Activated CD4-positive, alpha-beta T cell treated with anti-CD3 and anti-CD28 coated beads, Interleukin-2, amount 10 ng/mL, durations not matched to agents 7 days and 5 days (primary cell): ENCODE data around the gene GABPB2. TPM values are rescaled to one million over a fixed set of nuclear protein-coding genes. Genes with fewer than 3 reads are reported as not detected.
"Not testable (repeated sequence)": the region's sequence is repeated elsewhere in the genome, so short reads cannot be mapped to it uniquely, and the experiment has no call there.

Source experiments
- CTCF ChIA-PET: fragments of 350-600 bp; sonication (Branson Sonifier 250); formaldehyde crosslinking; loops from one replicate; lab custom pipeline; 2021; ENCODE audit warnings: antibody characterized with exemption; lab: Charles Lee
- POLR2A ChIA-PET: fragments of 350-600 bp; sonication (Branson Sonifier 250); formaldehyde crosslinking; loops from one replicate; lab custom pipeline; 2021; ENCODE audit warnings: antibody characterized with exemption; lab: Charles Lee
- DNase-seq: peaks from one replicate; pipeline ENCODE4 v3.0.0-alpha.2; 2020
- H3K27ac Mint-ChIP-seq: one replicate; pipeline ENCODE4 v1.8.0; 2021; ENCODE audit warnings: mild to moderate bottlenecking, moderate library complexity, mixed read lengths
- H3K27me3 Mint-ChIP-seq: one replicate; pipeline ENCODE4 v1.8.0; 2021; ENCODE audit warnings: mixed read lengths
- H3K36me3 Mint-ChIP-seq: one replicate; pipeline ENCODE4 v1.8.0; 2021; ENCODE audit warnings: low read depth, mixed read lengths
- H3K4me1 Mint-ChIP-seq: one replicate; pipeline ENCODE4 v1.8.0; 2021; ENCODE audit warnings: mixed read lengths
- H3K4me3 Mint-ChIP-seq: one replicate; pipeline ENCODE4 v1.8.0; 2021; ENCODE audit warnings: mild to moderate bottlenecking, moderate library complexity, mixed read lengths
- H3K9me3 Mint-ChIP-seq: one replicate; pipeline ENCODE4 v1.8.0; 2021; ENCODE audit warnings: mixed read lengths
- total RNA-seq, 2 experiments: library from RNA; stranded (reverse); gene quantifications; one replicate each; pipeline ENCODE4 v1.2.3, GENCODE V29; 2021

The GABPB2 gene
- total RNA-seq, 2 experiments from 2014 or later = 28.1 to 30.9 TPM

DNA sequence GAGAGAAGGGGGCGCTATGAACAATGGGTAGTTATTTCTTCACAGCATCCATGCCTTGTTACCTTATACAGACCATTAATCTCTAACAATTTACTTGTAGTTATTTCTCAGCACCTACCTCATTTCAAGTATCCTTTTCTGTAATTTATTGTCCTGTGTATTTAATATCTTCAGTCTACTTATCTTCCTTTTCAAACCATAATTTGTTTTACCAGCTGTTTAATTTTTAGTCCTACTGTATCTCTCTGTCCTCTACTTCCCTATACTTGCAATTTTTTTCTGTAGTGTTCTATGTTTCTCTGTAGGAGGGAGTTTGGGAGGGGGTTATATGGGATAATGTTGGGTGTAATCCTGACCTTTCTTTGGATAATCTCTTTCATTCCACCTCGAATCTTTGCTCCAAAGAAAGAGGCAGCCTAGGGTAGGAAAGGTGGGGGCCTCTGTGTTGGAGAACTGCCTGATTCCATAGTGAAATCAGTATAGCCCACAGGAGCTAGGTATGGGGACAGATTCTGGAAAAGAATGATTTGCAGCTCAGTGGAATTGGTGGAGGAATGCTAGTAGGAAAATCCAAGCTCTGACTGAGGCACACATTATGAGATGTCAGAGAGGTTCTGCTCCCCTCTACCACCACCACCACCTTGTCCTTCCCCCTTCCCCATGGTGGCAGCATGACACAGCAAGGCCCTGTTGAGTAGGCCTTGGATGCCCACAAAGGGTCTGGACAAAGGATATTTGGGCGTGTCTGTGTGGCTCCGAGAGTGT is 9.7 kb upstream of the GABPB2 start:
- peak overlapping the region; percentile 96 for H3K27ac Mint-ChIP-seq
- peak overlapping the region; percentile 99 for H3K4me3 Mint-ChIP-seq
- peaks cover 44% of the 10 kb centered on the region for H3K4me1 Mint-ChIP-seq
- DNase-seq = no peak
- POLR2A ChIA-PET = no interaction called here
- no peaks in the 10 kb centered on the region for H3K27me3 Mint-ChIP-seq
- CTCF ChIA-PET = interaction anchor here (0.6 to 2.9 kb wide), 5 partner anchors 9 to 39 kb away, joined by 3 to 15 read pairs (median 3); partner anchors contain the start of genes C1orf56 and GABPB2
- H3K36me3 Mint-ChIP-seq = peaks cover 33% of the 10 kb centered on the region
- H3K9me3 Mint-ChIP-seq = no peaks in the 10 kb centered on the region

DNA sequence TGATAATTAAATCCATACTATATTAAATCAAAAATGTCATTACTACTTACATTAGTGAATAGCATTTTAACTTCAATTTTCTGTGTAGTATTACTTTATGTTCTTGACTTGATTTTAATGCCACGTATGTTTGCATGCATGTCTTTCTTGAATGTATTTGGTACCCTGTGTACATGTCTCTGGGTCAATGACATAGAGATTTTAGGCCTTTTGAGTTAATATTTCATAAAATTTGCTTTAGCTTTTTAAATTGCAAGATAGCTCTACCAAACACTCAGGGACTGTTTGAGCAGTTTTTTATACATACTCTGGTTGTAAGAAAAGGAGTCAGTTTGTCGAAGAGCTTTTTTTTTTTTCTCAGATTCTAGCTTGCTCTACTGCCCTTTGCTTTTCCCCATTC is 8.9 kb upstream of the GABPB2 start:
- CTCF ChIA-PET = interaction anchor here (1.5 to 2.9 kb wide), 4 partner anchors 9 to 190 kb away, joined by 3 to 15 read pairs (median 10); partner anchors contain the start of gene GABPB2
- no peak for DNase-seq
- POLR2A ChIA-PET = no interaction called here
- no peaks in the 10 kb centered on the region for H3K27me3 Mint-ChIP-seq
- H3K9me3 Mint-ChIP-seq = no peaks in the 10 kb centered on the region
- H3K4me1 Mint-ChIP-seq = peaks cover 35% of the 10 kb centered on the region
- no peak overlapping the region for H3K27ac Mint-ChIP-seq
- peaks cover 27% of the 10 kb centered on the region for H3K36me3 Mint-ChIP-seq
- no peak overlapping the region for H3K4me3 Mint-ChIP-seq

DNA sequence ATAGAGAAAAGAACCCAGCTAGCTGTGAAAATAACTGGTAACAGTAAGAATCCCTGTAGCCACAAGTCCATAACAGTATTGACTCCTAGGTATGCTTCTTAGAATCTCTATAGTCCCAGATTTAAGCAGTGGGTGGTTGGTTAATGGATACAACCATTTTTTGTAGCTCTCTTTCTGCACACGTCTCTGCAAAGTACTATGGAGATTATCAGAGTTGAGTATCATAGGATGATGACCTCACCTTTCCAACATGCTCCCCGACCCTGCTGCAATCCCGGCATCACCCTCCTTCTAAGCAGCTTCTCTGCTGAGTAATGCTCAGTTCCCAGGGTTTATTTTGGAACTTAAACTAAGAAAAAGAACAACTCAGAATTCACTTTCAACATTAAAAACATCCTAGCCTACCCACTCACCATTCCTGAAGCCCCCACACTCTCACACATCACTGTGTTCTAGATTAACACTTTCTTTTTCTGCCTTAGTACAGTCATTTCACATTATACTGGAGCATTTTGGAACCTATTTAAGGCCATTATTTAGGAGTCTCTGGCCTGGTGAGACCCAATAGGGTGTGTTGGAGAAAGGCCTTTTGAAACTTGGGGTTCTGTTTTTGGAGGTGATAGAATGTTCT is 7.7 kb upstream of the GABPB2 start:
- H3K27ac Mint-ChIP-seq = no peak overlapping the region
- ChIA-PET POLR2A (interaction anchor here (0.6 kb wide), 1 partner anchor 13 kb away, joined by 3 read pairs; no protein-coding TSS in a partner anchor), CTCF (interaction anchor here (1.5 to 2.9 kb wide), 4 partner anchors 8 to 189 kb away, joined by 3 to 15 read pairs (median 6); partner anchors contain the start of gene GABPB2)
- no peaks in the 10 kb centered on the region for H3K27me3 Mint-ChIP-seq
- no peaks in the 10 kb centered on the region for H3K9me3 Mint-ChIP-seq
- no peak for DNase-seq
- H3K4me1 Mint-ChIP-seq = peaks cover 32% of the 10 kb centered on the region
- peaks cover 16% of the 10 kb centered on the region for H3K36me3 Mint-ChIP-seq
- no peak overlapping the region for H3K4me3 Mint-ChIP-seq

DNA sequence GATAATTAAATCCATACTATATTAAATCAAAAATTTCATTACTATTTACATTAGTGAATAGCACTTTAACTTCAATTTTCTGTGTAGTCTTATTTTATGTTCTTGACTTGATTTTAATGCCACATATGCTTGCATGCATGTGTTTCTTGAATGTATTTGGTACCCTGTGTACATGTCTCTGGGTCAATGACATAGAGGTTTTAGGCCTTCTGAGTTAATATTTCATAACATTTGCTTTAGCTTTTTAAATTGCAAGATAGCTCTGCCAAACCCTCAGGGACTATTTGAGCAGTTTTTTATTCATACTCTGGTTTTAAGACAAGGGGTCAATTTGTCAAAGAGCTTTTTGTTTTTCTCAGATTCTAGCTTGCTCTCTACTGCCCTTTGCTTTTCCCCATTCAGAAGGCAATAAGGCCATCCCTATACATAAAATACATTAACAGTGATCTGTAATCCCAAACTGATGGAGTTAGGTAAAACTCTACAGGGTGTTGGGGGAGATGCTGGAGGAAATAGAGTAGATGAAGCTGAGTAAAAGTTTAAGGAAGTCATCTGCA is 5.4 kb upstream of the GABPB2 start:
- H3K4me1 Mint-ChIP-seq = peaks cover 37% of the 10 kb centered on the region
- no peak for DNase-seq
- no peaks in the 10 kb centered on the region for H3K27me3 Mint-ChIP-seq
- ChIA-PET POLR2A (no interaction called here), CTCF (interaction anchor here (1.0 kb wide), 4 partner anchors 18 to 102 kb away, joined by 3 to 5 read pairs (median 4); partner anchors contain the start of genes C1orf56 and MINDY1)
- no peaks in the 10 kb centered on the region for H3K9me3 Mint-ChIP-seq
- peaks cover 4% of the 10 kb centered on the region for H3K36me3 Mint-ChIP-seq
- no peak overlapping the region for H3K27ac Mint-ChIP-seq
- H3K4me3 Mint-ChIP-seq = no peak overlapping the region

DNA sequence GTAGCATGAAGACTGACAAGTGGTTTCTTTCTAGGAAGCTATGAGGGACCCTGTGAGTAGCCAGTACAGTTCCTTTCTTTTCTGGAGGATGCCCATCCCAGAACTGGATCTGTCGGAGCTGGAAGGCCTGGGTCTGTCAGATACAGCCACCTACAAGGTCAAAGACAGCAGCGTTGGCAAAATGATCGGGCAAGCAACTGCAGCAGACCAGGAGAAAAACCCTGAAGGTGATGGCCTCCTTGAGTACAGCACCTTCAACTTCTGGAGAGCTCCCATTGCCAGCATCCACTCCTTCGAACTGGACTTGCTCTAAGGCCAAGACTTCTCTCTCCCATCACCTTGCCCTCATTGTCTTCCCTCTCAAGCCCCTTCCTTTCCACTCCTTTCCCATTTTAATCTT is 3.4 kb upstream of the GABPB2 start:
- DNase-seq = no peak
- Mint-ChIP-seq H3K4me1 (peaks cover 26% of the 10 kb centered on the region), H3K27ac (no peak overlapping the region), H3K4me3 (no peak overlapping the region), H3K36me3 (peaks cover 6% of the 10 kb centered on the region), H3K27me3 (no peaks in the 10 kb centered on the region), H3K9me3 (no peaks in the 10 kb centered on the region)
- POLR2A ChIA-PET = no interaction called here
- CTCF ChIA-PET = interaction anchor here (0.6 to 1.9 kb wide), 2 partner anchors 8 to 221 kb away, joined by 3 to 10 read pairs; partner anchors contain the start of gene CDC42SE1

DNA sequence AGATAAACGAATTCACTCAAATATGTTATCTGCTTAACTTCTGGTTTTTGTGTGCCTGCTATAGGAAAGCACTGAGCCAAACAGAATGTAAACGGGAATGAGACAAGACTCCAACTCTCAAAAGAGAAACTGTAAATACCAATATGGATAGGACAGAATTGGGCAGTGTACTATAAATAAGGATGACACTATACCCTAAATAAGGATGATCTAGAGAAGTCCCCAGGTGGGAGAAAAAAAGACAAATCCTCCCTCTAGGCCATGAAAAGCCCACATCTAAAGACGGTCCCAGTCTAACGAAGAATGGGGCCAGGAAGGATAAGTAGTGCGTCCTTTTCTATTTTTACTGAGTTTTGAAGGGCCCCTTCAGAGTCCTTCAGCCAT is 1.5 kb upstream of the GABPB2 start:
- no peak for DNase-seq
- ChIA-PET CTCF (no interaction called here), POLR2A (no interaction called here)
- no peaks in the 10 kb centered on the region for H3K27me3 Mint-ChIP-seq
- H3K4me3 Mint-ChIP-seq = peak overlapping the region; percentile 97
- peak overlapping the region; percentile 99 for H3K27ac Mint-ChIP-seq
- peaks cover 13% of the 10 kb centered on the region for H3K36me3 Mint-ChIP-seq
- peaks cover 29% of the 10 kb centered on the region for H3K4me1 Mint-ChIP-seq
- no peaks in the 10 kb centered on the region for H3K9me3 Mint-ChIP-seq

DNA sequence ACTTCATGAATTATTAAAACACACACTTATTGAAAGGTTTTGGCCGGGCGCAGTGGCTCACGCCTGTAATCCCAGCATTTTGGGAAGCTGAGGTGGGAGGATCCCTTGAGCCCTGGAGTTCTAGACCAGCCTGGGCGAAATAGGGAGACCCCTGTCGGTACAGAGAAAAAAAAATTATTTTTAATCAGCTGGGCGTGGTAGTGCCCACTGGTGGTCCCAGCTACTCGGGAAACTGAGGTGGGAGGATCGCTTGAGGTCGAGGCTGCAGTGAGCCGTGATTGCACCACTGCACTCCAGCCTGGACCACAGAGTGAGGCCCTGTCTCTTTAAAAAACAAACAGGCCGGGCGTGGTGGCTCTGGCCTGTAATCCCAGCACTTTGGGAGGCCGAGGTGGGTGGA is 1.7 kb downstream of the GABPB2 start:
- Mint-ChIP-seq H3K9me3 (no peaks in the 10 kb centered on the region), H3K4me1 (peaks cover 24% of the 10 kb centered on the region), H3K27ac (peak overlapping the region; percentile 99), H3K36me3 (peaks cover 16% of the 10 kb centered on the region), H3K4me3 (peak overlapping the region; percentile 97), H3K27me3 (no peaks in the 10 kb centered on the region)
- ChIA-PET POLR2A (no interaction called here), CTCF (interaction anchor here (0.6 to 2.9 kb wide), 10 partner anchors 12 to 180 kb away, joined by 3 to 14 read pairs (median 5); partner anchors contain the start of genes C1orf56 and CDC42SE1)
- no peak for DNase-seq

DNA sequence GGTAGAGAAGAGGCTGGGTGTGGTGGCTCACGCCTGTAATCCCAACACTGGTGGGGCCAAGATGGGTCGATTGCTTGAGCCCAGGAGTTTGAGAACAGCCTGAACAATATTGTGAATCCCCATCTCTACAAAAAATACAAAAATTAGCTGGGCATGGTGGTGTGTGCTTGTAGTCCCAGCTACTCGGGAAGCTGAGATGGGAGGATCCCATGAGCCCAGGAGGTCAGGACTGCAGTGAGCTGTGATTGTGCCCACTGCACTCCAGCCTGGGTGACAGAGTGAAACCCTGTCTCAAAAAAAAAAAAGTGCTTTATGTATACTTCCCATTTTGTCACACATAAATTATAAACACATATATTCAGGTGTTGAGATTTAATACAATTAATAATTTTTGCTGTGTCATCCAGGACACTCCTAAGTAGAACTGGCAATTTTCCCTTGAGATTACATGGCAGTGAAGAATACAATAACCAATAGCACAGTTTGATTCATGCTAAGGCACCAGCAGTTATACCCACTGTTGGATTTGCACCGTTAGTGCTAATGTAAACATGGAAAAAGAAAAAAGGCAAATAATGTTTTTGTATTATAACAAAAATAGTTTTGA is 15.5 kb downstream of the GABPB2 start:
- no peaks in the 10 kb centered on the region for H3K4me1 Mint-ChIP-seq
- DNase-seq = no peak
- ChIA-PET CTCF (interaction anchor here (0.7 to 1.5 kb wide), 5 partner anchors 10 to 57 kb away, joined by 3 to 5 read pairs (median 3); no protein-coding TSS in a partner anchor), POLR2A (no interaction called here)
- no peaks in the 10 kb centered on the region for H3K27me3 Mint-ChIP-seq
- H3K27ac Mint-ChIP-seq = no peak overlapping the region
- no peaks in the 10 kb centered on the region for H3K9me3 Mint-ChIP-seq
- no peak overlapping the region for H3K4me3 Mint-ChIP-seq
- H3K36me3 Mint-ChIP-seq = peaks cover 4% of the 10 kb centered on the region

DNA sequence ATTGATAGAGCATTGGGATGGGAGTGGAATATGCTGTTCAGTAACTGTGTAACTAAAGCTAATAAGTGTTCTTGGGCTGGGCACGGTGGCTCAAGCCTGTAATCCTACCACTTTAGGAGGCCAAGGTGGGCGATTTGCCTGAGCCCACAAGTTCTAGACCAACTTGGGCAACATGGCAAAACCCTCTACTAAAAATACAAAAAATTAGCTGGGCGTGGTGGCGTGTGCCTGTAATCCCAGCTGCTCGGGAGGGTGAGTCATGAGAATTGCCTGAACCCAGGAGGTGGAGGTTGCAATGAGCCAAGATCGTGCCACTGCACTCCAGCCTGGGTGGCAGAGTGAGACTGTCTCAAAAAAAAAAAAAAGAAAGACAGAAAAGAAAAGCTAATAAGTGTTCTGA is 26.9 kb downstream of the GABPB2 start:
- POLR2A ChIA-PET, H3K9me3 Mint-ChIP-seq, H3K4me1 Mint-ChIP-seq, DNase-seq, H3K4me3 Mint-ChIP-seq, H3K27me3 Mint-ChIP-seq, H3K27ac Mint-ChIP-seq, H3K36me3 Mint-ChIP-seq: not testable (repeated sequence)
- CTCF ChIA-PET = interaction anchor here (0.6 to 2.0 kb wide), 7 partner anchors 9 to 72 kb away, joined by 3 to 7 read pairs (median 3); partner anchors contain the start of gene GABPB2

DNA sequence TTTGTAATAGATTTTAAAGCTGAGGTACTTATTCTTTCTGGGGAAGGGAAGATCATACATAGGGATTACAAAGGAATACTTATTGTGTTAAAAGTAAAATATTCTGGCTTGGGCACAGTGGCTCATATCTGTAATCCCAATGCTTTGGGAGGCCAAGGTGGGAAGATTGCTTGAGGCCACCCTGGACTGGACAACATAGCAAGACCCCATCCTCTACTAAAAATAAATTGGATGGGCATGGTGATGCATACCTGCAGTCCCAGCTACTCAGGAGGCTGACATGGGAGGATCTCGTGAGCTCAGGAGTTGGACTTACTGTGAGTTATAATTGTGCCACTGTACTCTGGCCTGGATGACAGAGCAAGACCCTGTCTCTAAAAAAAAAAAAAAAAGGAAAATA is 27.6 kb downstream of the GABPB2 start:
- Mint-ChIP-seq H3K36me3 (peaks cover 4% of the 10 kb centered on the region), H3K27ac (no peak overlapping the region), H3K4me3 (no peak overlapping the region), H3K4me1 (no peaks in the 10 kb centered on the region), H3K9me3 (no peaks in the 10 kb centered on the region), H3K27me3 (no peaks in the 10 kb centered on the region)
- CTCF ChIA-PET = interaction anchor here (0.6 to 2.0 kb wide), 6 partner anchors 10 to 49 kb away, joined by 3 to 7 read pairs (median 4); partner anchors contain the start of gene GABPB2
- DNase-seq = no peak
- POLR2A ChIA-PET = no interaction called here

DNA sequence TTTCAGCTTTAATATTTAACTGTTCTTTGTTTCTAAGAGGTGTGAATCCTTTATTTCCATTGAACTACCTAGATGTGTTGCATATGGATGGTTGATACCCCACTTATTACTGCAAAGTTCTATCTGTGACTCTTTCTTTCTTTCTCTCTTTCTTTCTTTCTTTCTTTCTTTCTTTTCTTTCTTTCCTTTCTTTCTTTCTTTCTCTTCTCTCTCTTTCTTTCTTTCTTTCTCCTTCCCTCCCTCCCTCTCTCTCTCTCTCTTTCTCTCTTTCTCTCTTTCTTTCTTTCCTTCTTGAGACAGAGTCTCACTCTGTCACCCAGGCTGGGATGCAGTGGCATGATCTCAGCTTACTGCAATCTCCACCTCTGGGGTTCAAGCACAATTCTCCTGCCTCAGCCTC is 34.1 kb downstream of the GABPB2 start:
- H3K9me3 Mint-ChIP-seq = no peaks in the 10 kb centered on the region
- H3K36me3 Mint-ChIP-seq = peaks cover 6% of the 10 kb centered on the region
- DNase-seq = no peak
- no peak overlapping the region for H3K27ac Mint-ChIP-seq
- H3K4me3 Mint-ChIP-seq = no peak overlapping the region
- H3K4me1 Mint-ChIP-seq = no peaks in the 10 kb centered on the region
- POLR2A ChIA-PET = no interaction called here
- CTCF ChIA-PET = interaction anchor here (1.7 to 2.1 kb wide), 2 partner anchors 14 to 70 kb away, joined by 3 to 5 read pairs; no protein-coding TSS in a partner anchor
- H3K27me3 Mint-ChIP-seq = no peaks in the 10 kb centered on the region

DNA sequence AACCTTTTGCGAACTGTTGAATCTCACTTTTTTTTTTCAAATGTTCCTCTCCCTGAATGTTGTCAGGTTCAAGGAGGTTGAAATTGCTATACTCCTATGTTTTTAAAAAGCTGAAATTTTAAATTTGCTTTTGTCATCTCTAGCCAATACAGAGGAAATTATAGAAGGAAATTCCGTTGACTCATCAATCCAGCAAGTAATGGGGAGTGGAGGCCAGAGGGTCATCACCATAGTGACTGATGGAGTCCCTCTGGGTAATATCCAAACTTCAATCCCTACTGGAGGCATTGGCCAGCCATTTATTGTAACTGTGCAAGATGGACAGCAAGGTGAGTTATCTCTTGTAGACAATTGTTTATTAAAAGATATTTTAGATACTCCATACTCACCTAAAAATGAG is 36.3 kb downstream of the GABPB2 start:
- ChIA-PET POLR2A (no interaction called here), CTCF (interaction anchor here (0.8 kb wide), 1 partner anchor 107 kb away, joined by 3 read pairs; no protein-coding TSS in a partner anchor)
- DNase-seq = no peak
- H3K36me3 Mint-ChIP-seq = peaks cover 9% of the 10 kb centered on the region
- H3K27me3 Mint-ChIP-seq = no peaks in the 10 kb centered on the region
- no peaks in the 10 kb centered on the region for H3K9me3 Mint-ChIP-seq
- no peaks in the 10 kb centered on the region for H3K4me1 Mint-ChIP-seq
- no peak overlapping the region for H3K27ac Mint-ChIP-seq
- H3K4me3 Mint-ChIP-seq = no peak overlapping the region
